Osteocyte (in vitro differentiated cells): ENCODE measurements around the gene DSE. TPM values are rescaled to one million over a fixed set of nuclear protein-coding genes. Genes with fewer than 3 reads are reported as not detected.

Source experiments
- DNase-seq: peaks from one replicate; pipeline ENCODE4 v3.0.0; 2021; ENCODE audit warnings: mixed read lengths; ENCODE audit not compliant: unreplicated experiment; ENCODE audit errors: extremely low spot score
- H3K27ac Mint-ChIP-seq: one replicate; pipeline ENCODE4 v1.8.0; 2021; ENCODE audit warnings: mild to moderate bottlenecking, mixed read lengths; ENCODE audit not compliant: unreplicated experiment
- H3K27me3 Mint-ChIP-seq: one replicate; pipeline ENCODE4 v1.8.0; 2021; ENCODE audit warnings: mixed read lengths; ENCODE audit not compliant: unreplicated experiment
- H3K36me3 Mint-ChIP-seq: one replicate; pipeline ENCODE4 v1.8.0; 2021; ENCODE audit warnings: mixed read lengths; ENCODE audit not compliant: unreplicated experiment
- H3K4me1 Mint-ChIP-seq: one replicate; pipeline ENCODE4 v1.8.0; 2021; ENCODE audit warnings: mixed read lengths; ENCODE audit not compliant: unreplicated experiment
- H3K4me3 Mint-ChIP-seq: one replicate; pipeline ENCODE4 v1.8.0; 2021; ENCODE audit warnings: mild to moderate bottlenecking, moderate library complexity, mixed read lengths; ENCODE audit not compliant: unreplicated experiment
- H3K9me3 Mint-ChIP-seq: one replicate; pipeline ENCODE4 v1.8.0; 2021; ENCODE audit warnings: mixed read lengths; ENCODE audit not compliant: unreplicated experiment
- CTCF ChIP-seq: fragments of 200-600 bp; sonication (generic); IDR thresholded peaks from 2 replicates; pipeline ENCODE4 v1.5.0; 2021; ENCODE audit warnings: antibody characterized with exemption, mild to moderate bottlenecking, moderate library complexity
- total RNA-seq: library from RNA; stranded (reverse); gene quantifications from 2 replicates; pipeline ENCODE4 v1.2.1, GENCODE V29; 2021

DSE gene
- total RNA-seq, 1 donor from 2014 or later = 67.1 TPM

GRCh38 chr6:116485559-116486184 is 114.9 kb downstream of the DSE start:
- Mint-ChIP-seq H3K4me1 (peaks cover 8% of the 10 kb centered on the region), H3K9me3 (peaks cover 7% of the 10 kb centered on the region), H3K27ac (no peak overlapping the region), H3K4me3 (no peak overlapping the region), H3K27me3 (peaks cover 8% of the 10 kb centered on the region), H3K36me3 (peaks cover 2% of the 10 kb centered on the region)
- DNase-seq = no peak
- no peak for TF ChIP-seq CTCF

GRCh38 chr6:116491610-116492330 is 121.0 kb downstream of the DSE start:
- Mint-ChIP-seq H3K4me3 (no peak overlapping the region), H3K4me1 (no peaks in the 10 kb centered on the region), H3K27me3 (peaks cover 2% of the 10 kb centered on the region), H3K9me3 (peaks cover 16% of the 10 kb centered on the region), H3K36me3 (peaks cover 2% of the 10 kb centered on the region), H3K27ac (no peak overlapping the region)
- no peak for TF ChIP-seq CTCF
- no peak for DNase-seq

GRCh38 chr6:116492331-116493067 is 121.8 kb downstream of the DSE start:
- peaks cover 16% of the 10 kb centered on the region for H3K9me3 Mint-ChIP-seq
- DNase-seq = no peak
- no peaks in the 10 kb centered on the region for H3K4me1 Mint-ChIP-seq
- peaks cover 2% of the 10 kb centered on the region for H3K27me3 Mint-ChIP-seq
- no peak overlapping the region for H3K4me3 Mint-ChIP-seq
- no peak for TF ChIP-seq CTCF
- H3K27ac Mint-ChIP-seq = no peak overlapping the region
- H3K36me3 Mint-ChIP-seq = peaks cover 2% of the 10 kb centered on the region

Other genes starting within 250 kb of the DSE start
- not detected in 2 replicates for gene COL10A1, start 244.8 kb upstream of the DSE start, total RNA-seq
- gene TSPYL4, start 116.9 kb upstream of the DSE start, total RNA-seq = 29.6 and 32.6 TPM in 2 replicates
- gene TSPYL1, start 91.0 kb upstream of the DSE start, total RNA-seq = 64.9 and 65.3 TPM in 2 replicates
- 0.94 and 1.3 TPM in 2 replicates for gene CALHM6, start 90.4 kb downstream of the DSE start, total RNA-seq
- gene CALHM5, start 140.7 kb downstream of the DSE start, total RNA-seq = 4.9 and 5.6 TPM in 2 replicates
- not detected in 2 replicates for gene TRAPPC3L, start 174.7 kb downstream of the DSE start, total RNA-seq
- gene CALHM4, start 182.8 kb downstream of the DSE start, total RNA-seq = not detected in 2 replicates
- 37.2 and 43.6 TPM in 2 replicates for gene RWDD1, start 200.6 kb downstream of the DSE start, total RNA-seq
- gene RSPH4A, start 245.5 kb downstream of the DSE start, total RNA-seq = 0.24 and 0.38 TPM in 2 replicates